H1 (cell line): Measurements from ENCODE around the gene GAK. TPM values are rescaled to one million over a fixed set of nuclear protein-coding genes. Genes with fewer than 3 reads are reported as not detected.

Experiments used
- CTCF ChIA-PET: fragments of 300-600 bp; sonication (Branson Sonifier 250); formaldehyde crosslinking; loops from one replicate; lab custom pipeline; 2021; ENCODE audit not compliant: partially characterized antibody; lab: Charles Lee
- POLR2A ChIA-PET: fragments of 300-600 bp; sonication (Branson Sonifier 250); formaldehyde crosslinking; loops from one replicate; lab custom pipeline; 2021; ENCODE audit warnings: inconsistent platforms; ENCODE audit not compliant: partially characterized antibody; lab: Charles Lee
- DNase-seq, 2 experiments: peaks; one replicate each; pipeline versions ENCODE4 v3.0.0 to v3.0.0-alpha.2; 2010 to 2022; ENCODE audit warnings: low spot score in 2 of 2, low read depth in 1 of 2, mixed read lengths in 1 of 2
- FAIRE-seq: peaks from 2 replicates; lab custom pipeline; 2011; peaks lifted over from hg19 to GRCh38; lab: Jason Lieb, UNC
- H2AFZ ChIP-seq: 2 replicates; pipeline ENCODE4 v1.8.1; 2012; ENCODE audit warnings: low read length, inconsistent platforms
- H2AK5ac ChIP-seq: 2 replicates; pipeline ENCODE4 v1.6.1; 2013; ENCODE audit warnings: low read depth, low read length
- H2BK120ac ChIP-seq: replicated peaks from 2 replicates; pipeline ENCODE3; 2013; ENCODE audit warnings: low read depth, low read length, inconsistent platforms
- H2BK12ac ChIP-seq: 2 replicates; pipeline ENCODE4 v1.6.1; 2013; ENCODE audit warnings: low read depth, low read length
- H2BK15ac ChIP-seq: 2 replicates; pipeline ENCODE4 v1.6.1; 2013; ENCODE audit warnings: low read length
- H2BK20ac ChIP-seq: 2 replicates; pipeline ENCODE4 v1.6.1; 2013; ENCODE audit warnings: low read length
- H2BK5ac ChIP-seq: 2 replicates; pipeline ENCODE4 v1.6.1; 2013; ENCODE audit warnings: low read depth, low read length
- H3K14ac ChIP-seq: 2 replicates; pipeline ENCODE4 v1.6.1; 2013; ENCODE audit warnings: inconsistent platforms; ENCODE audit not compliant: insufficient read length
- H3K18ac ChIP-seq: 2 replicates; pipeline ENCODE4 v1.6.1; 2013; ENCODE audit warnings: low read length; ENCODE audit errors: extremely low read depth
- H3K23ac ChIP-seq: 2 replicates; pipeline ENCODE4 v1.6.1; 2013; ENCODE audit warnings: inconsistent platforms; ENCODE audit not compliant: insufficient read length
- H3K23me2 ChIP-seq: 2 replicates; pipeline ENCODE4 v1.6.1; 2013; ENCODE audit warnings: low read depth, low read length
- H3K27ac ChIP-seq: 2 replicates; pipeline ENCODE4 v1.6.1; 2011; ENCODE audit warnings: low read depth, low read length, inconsistent platforms
- H3K27me3 ChIP-seq, 4 experiments: replicated peaks in 1 of 4; 1 replicate in 1 of 4; 2 replicates in 3 of 4; pipeline versions ENCODE4 v1.6.1 to v1.8.1; 2011 to 2013; ENCODE audit warnings: low read length in 3 of 4, mild to moderate bottlenecking in 3 of 4, inconsistent platforms in 2 of 4, mixed read lengths in 2 of 4, moderate library complexity in 1 of 4; ENCODE audit not compliant: control insufficient read depth in 3 of 4, insufficient read depth in 3 of 4; ENCODE audit errors: extremely low read depth in 1 of 4
- H3K36me3 ChIP-seq, 4 experiments: 2 replicates each; pipeline versions ENCODE4 v1.6.1 to v1.8.1; 2011 to 2013; ENCODE audit warnings: mild to moderate bottlenecking in 4 of 4, low read length in 3 of 4, moderate library complexity in 2 of 4, control low read depth in 1 of 4, inconsistent platforms in 1 of 4; ENCODE audit not compliant: insufficient read depth in 4 of 4, control insufficient read depth in 2 of 4
- H3K4ac ChIP-seq: replicated peaks from 2 replicates; pipeline ENCODE3; 2013; ENCODE audit warnings: low read length, low read depth, mixed read lengths, inconsistent platforms; ENCODE audit not compliant: insufficient read length
- H3K4me1 ChIP-seq, 4 experiments: replicated peaks in 1 of 4; 1 replicate in 1 of 4; 2 replicates in 3 of 4; pipeline versions ENCODE4 v1.6.1 to v1.8.1; 2011 to 2013; ENCODE audit warnings: low read length in 3 of 4, inconsistent platforms in 2 of 4, mixed read lengths in 1 of 4; ENCODE audit not compliant: insufficient read depth in 4 of 4, control insufficient read depth in 3 of 4
- H3K4me2 ChIP-seq, 2 experiments: 2 replicates each; pipeline versions ENCODE4 v1.6.1 to v1.8.1; 2011 to 2013; ENCODE audit warnings: low read depth in 2 of 2, low read length in 2 of 2, control low read depth in 1 of 2, inconsistent platforms in 1 of 2, mild to moderate bottlenecking in 1 of 2; ENCODE audit not compliant: insufficient read depth in 1 of 2
- H3K4me3 ChIP-seq, 4 experiments: fragments of 200-600, 300-600 bp in 1 of 4; sonication (generic), shearing (Covaris generic), sonication (Bioruptor Twin) in 1 of 4; 2 replicates each; pipeline versions ENCODE4 v1.5.1 to v1.8.1; 2011 to 2016; ENCODE audit warnings: low read length in 4 of 4, low read depth in 3 of 4, control low read depth in 2 of 4, inconsistent platforms in 2 of 4, mild to moderate bottlenecking in 2 of 4, mixed read lengths in 1 of 4, moderate library complexity in 1 of 4; ENCODE audit not compliant: insufficient read depth in 2 of 4; ENCODE audit errors: extremely low read depth in 1 of 4
- H3K56ac ChIP-seq: replicated peaks from 2 replicates; pipeline ENCODE3; 2013; ENCODE audit warnings: low read depth, mild to moderate bottlenecking, mixed read lengths, low read length, inconsistent platforms; ENCODE audit not compliant: insufficient read length
- H3K79me1 ChIP-seq: 2 replicates; pipeline ENCODE4 v1.6.1; 2013; ENCODE audit warnings: low read depth, low read length, control low read depth
- H3K79me2 ChIP-seq, 2 experiments: 2 replicates each; pipeline versions ENCODE4 v1.6.1 to v1.8.1; 2012 to 2013; ENCODE audit warnings: low read length in 2 of 2, mild to moderate bottlenecking in 2 of 2, inconsistent platforms in 1 of 2; ENCODE audit not compliant: insufficient read depth in 2 of 2, control insufficient read depth in 1 of 2
- H3K9ac ChIP-seq, 4 experiments: replicated peaks in 1 of 4; 1 replicate in 1 of 4; 2 replicates in 3 of 4; pipeline versions ENCODE4 v1.6.1 to v1.8.1; 2011 to 2013; ENCODE audit warnings: low read depth in 3 of 4, low read length in 3 of 4, control low read depth in 2 of 4, mild to moderate bottlenecking in 2 of 4, moderate library complexity in 2 of 4, inconsistent platforms in 1 of 4; ENCODE audit errors: extremely low read depth in 1 of 4
- H3K9me3 ChIP-seq, 2 experiments: 2 replicates each; pipeline versions ENCODE4 v1.6.1 to v1.8.1; 2012 to 2013; ENCODE audit warnings: mild to moderate bottlenecking in 2 of 2, moderate library complexity in 2 of 2, control low read depth in 1 of 2, inconsistent platforms in 1 of 2, low read depth in 1 of 2, low read length in 1 of 2, mixed read lengths in 1 of 2; ENCODE audit not compliant: insufficient read depth in 2 of 2
- H4K20me1 ChIP-seq, 2 experiments: replicated peaks in 1 of 2; 2 replicates each; pipeline versions ENCODE3 to v1.8.1; 2011 to 2013; ENCODE audit warnings: inconsistent platforms in 2 of 2, low read length in 2 of 2, mild to moderate bottlenecking in 1 of 2; ENCODE audit not compliant: insufficient read depth in 2 of 2, control insufficient read depth in 1 of 2
- H4K5ac ChIP-seq: 2 replicates; pipeline ENCODE4 v1.6.1; 2013; ENCODE audit warnings: low read length, low read depth, mixed read lengths, inconsistent platforms; ENCODE audit not compliant: insufficient read length
- H4K8ac ChIP-seq: 2 replicates; pipeline ENCODE4 v1.8.0; 2013; ENCODE audit warnings: mild to moderate bottlenecking, moderate library complexity, low read length, inconsistent platforms; ENCODE audit not compliant: insufficient read depth; ENCODE audit errors: extremely low read depth
- H4K91ac ChIP-seq: replicated peaks from 2 replicates; pipeline ENCODE3; 2013; ENCODE audit warnings: low read length, mixed read lengths, inconsistent platforms; ENCODE audit not compliant: insufficient read length
- ATF3 ChIP-seq: IDR thresholded peaks from 2 replicates; pipeline ENCODE4 v1.6.1; 2011; ENCODE audit warnings: low read depth, mild to moderate bottlenecking, low read length; ENCODE audit not compliant: insufficient read depth
- BRCA1 ChIP-seq: IDR thresholded peaks from 2 replicates; pipeline ENCODE4 v1.6.1; 2012; ENCODE audit warnings: low read depth, low read length, improper control_type of control experiment
- CHD1 ChIP-seq: IDR thresholded peaks from 2 replicates; pipeline ENCODE4 v1.6.1; 2012; ENCODE audit warnings: low read depth, low read length, improper control_type of control experiment
- GABPA ChIP-seq: IDR thresholded peaks from 2 replicates; pipeline ENCODE4 v1.6.1; 2011; ENCODE audit warnings: mild to moderate bottlenecking, low read length, moderate library complexity, borderline replicate concordance; ENCODE audit not compliant: insufficient read depth
- KDM1A ChIP-seq: fragments of 200-600, 300-600 bp; sonication (generic); IDR thresholded peaks from 2 replicates; pipeline ENCODE4 v1.7.1; 2016; ENCODE audit warnings: mild to moderate bottlenecking, low read length, borderline replicate concordance
- KDM5A ChIP-seq: fragments of 200-600 bp; IDR thresholded peaks from 2 replicates; pipeline ENCODE4 v1.7.1; 2012; ENCODE audit warnings: mild to moderate bottlenecking, low read length, inconsistent platforms, mixed read lengths
- MAFK ChIP-seq: IDR thresholded peaks from 2 replicates; pipeline ENCODE4 v1.6.1; 2012; ENCODE audit warnings: low read depth, mild to moderate bottlenecking, improper control_type of control experiment, low read length
- NANOG ChIP-seq: IDR thresholded peaks from 2 replicates; pipeline ENCODE4 v1.6.1; 2011; ENCODE audit warnings: low read length, low read depth, mild to moderate bottlenecking, inconsistent platforms; ENCODE audit not compliant: insufficient read depth, poor library complexity, severe bottlenecking
- POLR2A ChIP-seq, 2 experiments: IDR thresholded peaks; 1 replicate in 1 of 2; 2 replicates in 1 of 2; pipeline ENCODE4 v1.6.1; 2011; ENCODE audit warnings: low read depth in 2 of 2, low read length in 2 of 2, mild to moderate bottlenecking in 2 of 2; ENCODE audit errors: control extremely low read depth in 1 of 2
- RAD21 ChIP-seq, 2 experiments: IDR thresholded peaks in 1 of 2; conservative IDR thresholded peaks in 1 of 2; 2 replicates each; pipeline ENCODE4 v1.6.1; 2011; ENCODE audit warnings: low read depth in 2 of 2, low read length in 2 of 2, improper control_type of control experiment in 1 of 2, inconsistent platforms in 1 of 2, mild to moderate bottlenecking in 1 of 2, moderate library complexity in 1 of 2
- SRF ChIP-seq: IDR thresholded peaks from 2 replicates; pipeline ENCODE4 v1.6.1; 2011; ENCODE audit warnings: mild to moderate bottlenecking, low read depth, low read length, moderate library complexity
- ZNF274 ChIP-seq: IDR thresholded peaks from 2 replicates; pipeline ENCODE4 v1.7.0; 2012; ENCODE audit warnings: low read length, borderline replicate concordance; ENCODE audit errors: extremely low read depth
- WGBS, 2 experiments: shearing (Covaris generic) in 1 of 2; methylation state at CpG; one replicate each; pipeline versions ENCODE4 v1.1.6 to v1.1.7; 2013 to 2015; ENCODE audit warnings: low lambda C conversion rate in 2 of 2, mixed read lengths in 2 of 2, inconsistent platforms in 1 of 2, low coverage in 1 of 2, missing lambda C conversion rate in 1 of 2; ENCODE audit not compliant: insufficient replicate concordance in 2 of 2, insufficient coverage in 1 of 2, insufficient read length in 1 of 2; ENCODE audit errors: extremely low coverage in 1 of 2, missing lambda C conversion rate in 1 of 2; 5-methylcytosine and 5-hydroxymethylcytosine counted together
- polyA plus RNA-seq, 7 experiments: library from polyadenylated mRNA; depleted of rRNA in 3 of 7; stranded (reverse) in 5 of 7; unstranded in 2 of 7; fragments of >200 nt in 5 of 7; fragments of 200-250 nt in 2 of 7; gene quantifications; 1 replicate in 5 of 7; 2 replicates in 1 of 7; 4 replicates in 1 of 7; pipeline versions ENCODE4 v1.2.1 to v1.2.3, GENCODE V29; 2011 to 2013; ENCODE audit warnings: missing spikeins in 2 of 7, mixed read lengths in 2 of 7
- total RNA-seq: library from RNA; stranded (reverse); fragmentation: NEBNext Ultra II Directional; extraction: Animal tissue kit (Norgen Biotek cat#: 25700); gene quantifications from 2 replicates; pipeline ENCODE4 v1.2.1, GENCODE V29; 2021

Gene GAK
- total and polyA plus RNA-seq, 2 of the 8 experiments (the other 6 are each of a cell fraction or from before 2014, with no cell fraction given), result 31.5 to 70.8 TPM

GRCh38 chr4:954211-955020 is 22.3 kb upstream of the GAK start:
- Histone ChIP-seq H3K23me2 (no peaks in the 10 kb centered on the region), H4K91ac (no peak overlapping the region), H3K56ac (no peak overlapping the region), H4K8ac (no peak overlapping the region), H3K4me3 (no peak overlapping the region), H2BK20ac (no peak overlapping the region), H3K4ac (no peak overlapping the region), H2BK12ac (no peak overlapping the region), H2BK120ac (no peak overlapping the region), H3K18ac (no peak overlapping the region), H3K79me1 (no peaks in the 10 kb centered on the region), H3K79me2 (no peaks in the 10 kb centered on the region), H4K5ac (no peak overlapping the region), H3K9me3 (no peaks in the 10 kb centered on the region), H3K27me3 (peaks cover 0 to 3% (median 0%) of the 10 kb centered on the region in 4 experiments; a peak in 1 of 7 replicates), H3K36me3 (no peaks in the 10 kb centered on the region), H3K23ac (no peak overlapping the region), H3K14ac (no peak overlapping the region), H3K4me2 (no peak overlapping the region), H3K27ac (no peak overlapping the region), H4K20me1 (peaks cover 0 to 3% of the 10 kb centered on the region in 2 experiments), H2BK15ac (no peak overlapping the region), H2AFZ (no peak overlapping the region), H3K4me1 (no peaks in the 10 kb centered on the region; a peak in 1 of 7 replicates), H2BK5ac (no peak overlapping the region), H2AK5ac (no peak overlapping the region), H3K9ac (no peak overlapping the region)
- no peak for FAIRE-seq
- ChIA-PET CTCF (interaction anchor here (1.3 kb wide), 1 partner anchor 21 kb away, joined by 3 read pairs; no protein-coding TSS in a partner anchor), POLR2A (no interaction called here)
- 80% methylated on average over 16 of the region's 17 CpGs; no CpG with 5 or more reads in 1 of the 2 experiments for WGBS, 2 experiments
- DNase-seq, result no peak
- TF ChIP-seq ZNF274, result no peak
- no peak for TF ChIP-seq ATF3
- TF ChIP-seq NANOG, result no peak
- TF ChIP-seq RAD21 (IDR thresholded peaks at IDR 0.05 in 1 of 2, conservative IDR thresholded peaks at IDR 0.05 in 1 of 2; ENCODE audit: low read depth in 2 of 2, low read length in 2 of 2), result no peak
- no peak for TF ChIP-seq KDM1A
- no peak for TF ChIP-seq BRCA1
- TF ChIP-seq POLR2A (IDR thresholded peaks at IDR 0.05; ENCODE audit: control extremely low read depth in 1 of 2, low read depth in 2 of 2, low read length in 2 of 2), result no peak
- TF ChIP-seq GABPA, result no peak
- TF ChIP-seq KDM5A, result no peak
- TF ChIP-seq CHD1, result no peak
- no peak for TF ChIP-seq SRF
- TF ChIP-seq MAFK, result no peak
